GM18511 (cell line): ENCODE measurements around the gene FAAP100.

Experiments
- ATAC-seq: cut with Tn5 transposase; IDR thresholded peaks from one replicate; pipeline ENCODE4 v1.9.1; 2021; ENCODE audit warnings: mild to moderate bottlenecking, moderate library complexity; ENCODE audit not compliant: unreplicated experiment

FAAP100 gene

GRCh38 chr17:81526662-81527571 is 25.2 kb downstream of the FAAP100 start:
- ATAC-seq, result no peak

GRCh38 chr17:81524865-81525159 is 27.3 kb downstream of the FAAP100 start:
- ATAC-seq, result no peak

GRCh38 chr17:81524039-81524864 is 27.9 kb downstream of the FAAP100 start:
- no peak for ATAC-seq

GRCh38 chr17:81523402-81524038 is 28.6 kb downstream of the FAAP100 start:
- ATAC-seq, result no peak

GRCh38 chr17:81522491-81523401 is 29.4 kb downstream of the FAAP100 start:
- no peak for ATAC-seq

- no peak for ATAC-seq
Measured at GRCh38 chr17:81520021-81520901, 31.9 kb downstream of the FAAP100 start.

- ATAC-seq, result peak; percentile 26
Measured at GRCh38 chr17:81519284-81520020, 32.7 kb downstream of the FAAP100 start.

- no peak for ATAC-seq
Measured at GRCh38 chr17:81518785-81519283, 33.3 kb downstream of the FAAP100 start.

- no peak for ATAC-seq
Measured at GRCh38 chr17:81518113-81518784, 33.9 kb downstream of the FAAP100 start.

- peak; percentile 44 for ATAC-seq
Measured at GRCh38 chr17:81517339-81518112, 34.6 kb downstream of the FAAP100 start.

GRCh38 chr17:81517009-81517338 is 35.2 kb downstream of the FAAP100 start:
- ATAC-seq, result no peak

GRCh38 chr17:81516439-81516838 is 35.7 kb downstream of the FAAP100 start:
- ATAC-seq, result no peak

GRCh38 chr17:81515530-81516041 is 36.6 kb downstream of the FAAP100 start:
- ATAC-seq, result no peak

GRCh38 chr17:81514739-81515529 is 37.2 kb downstream of the FAAP100 start:
- ATAC-seq, result no peak

- ATAC-seq, result no peak
Measured at GRCh38 chr17:81514489-81514738, 37.7 kb downstream of the FAAP100 start.

- ATAC-seq, result no peak
Measured at GRCh38 chr17:81513753-81514488, 38.2 kb downstream of the FAAP100 start.
